Measurements from ENCODE around the gene KIF16B. TPM values are rescaled to one million over a fixed set of nuclear protein-coding genes. Genes with fewer than 3 reads are reported as not detected.

The KIF16B gene
- total and polyA plus RNA-seq, 2 of the 8 experiments (the other 6 are each of a cell fraction or from before 2014, with no cell fraction given): 3.0 to 9.2 TPM

GRCh38 chr20:16497896-16498295, 75.4 kb downstream of the KIF16B start:
- Histone ChIP-seq H4K8ac (ENCODE audit: extremely low read depth, insufficient read depth, low read length) (no peak overlapping the region), H3K9me3 (ENCODE audit: insufficient read depth in 2 of 2, low read depth in 1 of 2, low read length in 1 of 2) (no peaks in the 10 kb centered on the region), H3K79me2 (ENCODE audit: control insufficient read depth in 1 of 2, insufficient read depth in 2 of 2, low read length in 2 of 2) (no peaks in the 10 kb centered on the region), H3K36me3 (ENCODE audit: control insufficient read depth in 2 of 4, insufficient read depth in 4 of 4, low read length in 3 of 4) (no peaks in the 10 kb centered on the region), H3K23me2 (ENCODE audit: low read depth, low read length) (no peaks in the 10 kb centered on the region), H3K27me3 (replicated peaks in 1 of 4; ENCODE audit: control insufficient read depth in 3 of 4, extremely low read depth in 1 of 4, insufficient read depth in 3 of 4, low read length in 3 of 4) (no peaks in the 10 kb centered on the region), H3K4ac (replicated peaks; ENCODE audit: insufficient read length, low read depth, low read length) (no peak overlapping the region), H2BK5ac (ENCODE audit: low read depth, low read length) (no peak overlapping the region), H3K4me3 (ENCODE audit: extremely low read depth in 1 of 4, insufficient read depth in 2 of 4, low read depth in 3 of 4, low read length in 4 of 4) (no peak overlapping the region), H2AFZ (ENCODE audit: low read length) (no peak overlapping the region), H3K18ac (ENCODE audit: extremely low read depth, low read length) (no peak overlapping the region), H2BK20ac (ENCODE audit: low read length) (no peak overlapping the region), H3K56ac (replicated peaks; ENCODE audit: insufficient read length, low read depth, low read length) (no peak overlapping the region), H3K4me2 (ENCODE audit: insufficient read depth in 1 of 2, low read depth in 2 of 2, low read length in 2 of 2) (no peak overlapping the region), H2BK12ac (ENCODE audit: low read depth, low read length) (no peak overlapping the region), H2AK5ac (ENCODE audit: low read depth, low read length) (no peak overlapping the region), H3K23ac (ENCODE audit: insufficient read length) (no peak overlapping the region), H4K91ac (replicated peaks; ENCODE audit: insufficient read length, low read length) (no peak overlapping the region), H4K5ac (ENCODE audit: insufficient read length, low read depth, low read length) (no peak overlapping the region), H3K27ac (ENCODE audit: low read depth, low read length) (no peak overlapping the region), H3K14ac (ENCODE audit: insufficient read length) (no peak overlapping the region), H3K9ac (replicated peaks in 1 of 4; ENCODE audit: extremely low read depth in 1 of 4, low read depth in 3 of 4, low read length in 3 of 4) (no peak overlapping the region), H4K20me1 (replicated peaks in 1 of 2; ENCODE audit: control insufficient read depth in 1 of 2, insufficient read depth in 2 of 2, low read length in 2 of 2) (no peaks in the 10 kb centered on the region), H3K4me1 (replicated peaks in 1 of 4; ENCODE audit: control insufficient read depth in 3 of 4, insufficient read depth in 4 of 4, low read length in 3 of 4) (no peaks in the 10 kb centered on the region), H2BK120ac (replicated peaks; ENCODE audit: low read depth, low read length) (no peak overlapping the region), H3K79me1 (ENCODE audit: low read depth, low read length) (no peaks in the 10 kb centered on the region), H2BK15ac (ENCODE audit: low read length) (no peak overlapping the region)
- ChIA-PET POLR2A (ENCODE audit: partially characterized antibody) (no interaction called here), CTCF (ENCODE audit: partially characterized antibody) (no interaction called here)
- WGBS, 2 experiments (ENCODE audit: extremely low coverage in 1 of 2, insufficient coverage in 1 of 2, insufficient read length in 1 of 2, insufficient replicate concordance in 2 of 2, low coverage in 1 of 2, low lambda C conversion rate in 2 of 2, missing lambda C conversion rate in 1 of 2): 94% methylated on average over 6 of the region's 6 CpGs; no CpG with 5 or more reads in 1 of the 2 experiments
- FAIRE-seq (no peak), DNase-seq (ENCODE audit: low read depth in 1 of 2, low spot score in 2 of 2) (no peak)
- TF ChIP-seq NANOG (IDR thresholded peaks at IDR 0.05; ENCODE audit: insufficient read depth, low read depth, low read length, poor library complexity, severe bottlenecking) (no peak), RXRA (IDR thresholded peaks at IDR 0.05; ENCODE audit: insufficient read depth, low read depth, low read length) (no peak), ATF2 (IDR thresholded peaks at IDR 0.05; ENCODE audit: low read length) (no peak), JUND (IDR thresholded peaks at IDR 0.05; ENCODE audit: low read length) (no peak), BCL11A (IDR thresholded peaks at IDR 0.05; ENCODE audit: low read depth in 2 of 2, low read length in 2 of 2) (no peak), SIN3A (conservative IDR thresholded peaks at IDR 0.05 in 1 of 2, IDR thresholded peaks at IDR 0.05 in 1 of 2; ENCODE audit: low read depth in 1 of 2, low read length in 2 of 2) (no peak), SP4 (IDR thresholded peaks at IDR 0.05; ENCODE audit: low read length) (no peak), YY1 (IDR thresholded peaks at IDR 0.05; ENCODE audit: low read depth, low read length) (no peak), TCF12 (IDR thresholded peaks at IDR 0.05; ENCODE audit: low read depth, low read length) (no peak), SIRT6 (IDR thresholded peaks at IDR 0.05; ENCODE audit: low read length) (no peak), CEBPB (IDR thresholded peaks at IDR 0.05; ENCODE audit: low read depth, low read length) (no peak), SRF (IDR thresholded peaks at IDR 0.05; ENCODE audit: low read depth, low read length) (no peak), RFX5 (IDR thresholded peaks at IDR 0.05; ENCODE audit: borderline replicate concordance, low read depth, low read length) (no peak), SAP30 (IDR thresholded peaks at IDR 0.05; ENCODE audit: insufficient read depth, insufficient replicate concordance, low read length) (no peak)

All from H1 (cell line).